ENCODE data around the gene CHRNA10.

CHRNA10 gene

GRCh38 chr11:3627291-3627690 is 43.9 kb downstream of the CHRNA10 start:
- no peak for DNase-seq

GRCh38 chr11:3626250-3626960 is 44.8 kb downstream of the CHRNA10 start:
- DNase-seq, result no peak

- DNase-seq, result no peak
Observed at GRCh38 chr11:3623767-3624458, 47.3 kb downstream of the CHRNA10 start.

- no peak for DNase-seq
Observed at GRCh38 chr11:3623121-3623520, 48.1 kb downstream of the CHRNA10 start.

GRCh38 chr11:3622521-3622920 is 48.7 kb downstream of the CHRNA10 start:
- DNase-seq, result no peak

GRCh38 chr11:3617990-3618389 is 53.2 kb downstream of the CHRNA10 start:
- no peak for DNase-seq

- DNase-seq, result no peak
Observed at GRCh38 chr11:3616721-3617460, 54.3 kb downstream of the CHRNA10 start.

- no peak for DNase-seq
Observed at GRCh38 chr11:3615998-3616397, 55.2 kb downstream of the CHRNA10 start.

Measured in right forelimb (tissue), 1 donor.